Stimulated activated CD8-positive, alpha-beta memory T cell treated with anti-CD3 and anti-CD28 coated beads, Interleukin-7, amount 100 ng/mL, for 24 hours (primary cell): ENCODE measurements around the gene MRPL9.

Experiments used
- DNase-seq: peaks from one replicate; pipeline ENCODE4 v3.0.0-alpha.2; 2020; ENCODE audit warnings: low read depth

MRPL9 gene

DNA sequence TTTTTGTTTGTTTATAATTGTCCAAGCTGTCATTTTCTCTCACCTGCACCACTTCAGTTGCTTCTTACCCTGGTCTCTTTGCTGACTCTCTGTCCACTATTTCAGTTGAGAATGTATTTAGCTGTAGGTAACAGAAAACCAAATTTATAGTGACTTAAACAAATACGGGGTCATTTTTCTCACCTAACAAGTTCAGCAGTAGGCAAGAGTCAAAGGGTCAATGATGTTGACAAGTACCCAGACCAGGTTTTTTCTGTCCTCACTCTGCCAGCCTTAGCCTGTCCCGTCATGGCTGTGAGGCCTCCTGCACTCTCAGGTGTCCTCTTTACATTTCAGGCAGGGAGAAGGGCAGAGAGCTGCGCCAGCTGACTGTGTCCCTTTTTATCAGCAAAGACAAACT, 30.2 kb downstream of the MRPL9 start:
- DNase-seq = no peak

DNA sequence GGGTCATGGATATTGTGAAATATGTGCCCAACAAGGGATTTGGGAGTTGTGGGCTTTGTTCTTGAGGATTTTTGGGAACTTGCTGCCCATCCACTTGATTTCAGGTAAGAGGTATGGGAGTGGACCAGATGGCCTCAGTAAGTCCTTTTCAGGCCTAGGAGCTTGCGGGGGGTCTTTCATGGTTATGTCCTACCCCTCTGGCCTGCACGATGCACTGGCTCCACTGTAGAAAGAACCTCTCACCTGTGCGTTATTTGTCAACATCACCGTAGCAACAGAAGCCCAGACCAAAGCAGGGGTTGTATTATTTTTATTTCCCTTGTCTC, 33.4 kb downstream of the MRPL9 start:
- DNase-seq = no peak

DNA sequence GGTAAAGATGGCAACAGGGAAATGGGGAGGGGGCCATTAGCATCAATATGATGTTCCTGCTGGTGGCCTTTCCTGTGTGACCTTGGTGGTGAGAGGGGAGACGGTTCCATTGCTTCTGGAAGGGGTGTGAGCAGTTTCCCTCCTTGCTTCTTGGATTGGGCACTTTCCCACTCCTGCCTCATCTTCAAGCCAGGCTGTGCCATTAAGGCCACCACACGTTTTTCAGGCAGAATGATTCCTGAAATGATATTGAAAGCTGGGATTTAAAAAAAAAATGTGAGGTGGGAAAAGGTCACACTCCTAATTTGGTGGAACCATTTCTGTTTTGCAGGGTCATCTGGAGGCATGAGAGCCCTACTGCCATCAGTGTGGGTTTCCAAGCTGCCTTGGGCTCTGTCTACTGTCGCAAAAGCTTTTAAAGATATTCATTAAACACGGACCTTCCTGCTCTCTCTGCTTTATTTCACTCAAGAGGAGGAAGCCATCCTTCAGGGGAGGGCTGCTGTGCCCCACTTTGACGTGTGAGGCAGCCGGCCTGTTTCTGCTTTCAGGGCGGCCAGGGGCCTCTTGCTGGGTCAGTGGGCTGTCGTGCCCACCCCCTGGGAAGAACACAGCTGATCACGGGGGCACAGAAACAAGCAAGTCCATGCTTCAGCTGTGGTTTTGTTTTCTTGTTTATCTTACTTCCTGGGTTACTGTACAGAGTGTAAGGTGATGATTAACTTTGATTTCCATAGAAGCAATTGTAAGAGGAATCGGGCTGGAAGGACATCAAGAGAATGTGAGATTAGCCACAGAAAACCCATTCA, 33.9 kb downstream of the MRPL9 start:
- DNase-seq = no peak

DNA sequence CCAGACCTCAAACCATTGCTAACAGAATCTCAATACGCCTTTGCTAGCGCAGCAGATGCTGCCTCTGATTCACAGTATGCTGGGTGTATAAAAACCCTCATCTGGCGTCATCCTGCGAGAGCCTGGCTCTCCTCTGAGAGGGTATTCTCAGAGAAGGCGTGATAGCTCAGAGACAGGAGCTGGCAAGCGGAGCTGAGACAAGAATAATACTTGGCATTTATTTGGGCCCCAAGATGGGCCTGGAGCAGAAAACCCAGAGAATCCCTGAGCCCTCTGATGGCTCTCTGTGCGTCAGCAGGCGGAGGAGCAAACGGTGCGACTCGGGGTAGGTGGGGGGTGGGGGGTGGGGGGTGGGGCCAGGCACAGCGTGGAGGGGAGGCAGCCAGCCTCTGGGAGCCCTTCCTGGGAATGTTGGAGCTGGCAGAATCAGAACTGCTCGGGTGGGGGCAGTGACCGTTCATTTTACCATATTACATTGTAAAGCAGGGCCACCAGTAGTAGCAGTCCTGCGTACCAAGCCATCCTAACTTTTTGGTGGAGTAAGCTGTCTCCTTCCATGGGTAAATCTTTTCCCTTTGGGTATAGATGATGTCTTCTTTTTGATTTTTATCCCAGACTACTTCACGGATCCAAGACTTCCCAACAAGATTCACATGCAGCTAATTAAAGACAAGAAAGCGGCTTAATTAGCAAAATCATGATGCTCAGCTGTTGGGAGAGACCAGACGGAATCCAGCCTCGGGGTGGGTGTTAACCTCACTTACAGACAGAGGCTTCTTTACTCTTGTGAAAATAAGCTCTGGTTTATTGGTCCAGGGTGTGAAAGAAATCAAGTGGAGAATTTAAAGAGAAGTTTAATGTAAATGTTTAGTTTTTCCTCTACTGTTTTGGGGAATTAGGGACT, 34.9 kb downstream of the MRPL9 start:
- DNase-seq = no peak

DNA sequence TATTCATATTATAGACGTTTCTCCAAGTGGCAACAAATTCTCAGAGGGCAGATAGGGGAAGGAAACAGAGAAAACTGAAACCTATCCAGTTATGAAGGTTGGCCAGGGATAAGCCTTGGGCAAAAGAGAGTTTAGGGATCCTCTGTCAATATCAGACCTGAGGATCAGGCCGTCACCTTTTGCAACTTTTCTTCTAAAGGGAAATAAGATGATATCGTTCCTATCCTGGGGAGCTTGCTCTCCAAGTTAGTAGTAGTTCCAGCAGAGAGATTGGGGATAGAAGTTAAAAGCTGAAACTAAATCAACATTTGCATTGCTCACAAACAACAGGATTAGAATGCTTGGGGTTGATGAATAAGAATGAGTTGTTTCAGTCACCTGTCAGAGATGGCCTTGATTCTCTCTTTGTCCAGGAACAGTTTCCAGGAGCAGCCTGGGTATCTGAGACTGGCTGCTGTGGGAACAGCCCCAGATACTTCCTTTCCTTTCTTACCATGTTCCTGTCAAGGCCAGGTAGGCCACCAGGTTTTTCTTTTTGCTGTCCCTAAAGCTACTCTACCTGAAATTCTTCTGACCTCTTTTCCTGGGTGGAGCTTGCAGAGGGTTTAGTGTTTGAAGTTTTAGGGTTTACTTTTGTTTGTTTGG, 39.4 kb downstream of the MRPL9 start:
- no peak for DNase-seq

DNA sequence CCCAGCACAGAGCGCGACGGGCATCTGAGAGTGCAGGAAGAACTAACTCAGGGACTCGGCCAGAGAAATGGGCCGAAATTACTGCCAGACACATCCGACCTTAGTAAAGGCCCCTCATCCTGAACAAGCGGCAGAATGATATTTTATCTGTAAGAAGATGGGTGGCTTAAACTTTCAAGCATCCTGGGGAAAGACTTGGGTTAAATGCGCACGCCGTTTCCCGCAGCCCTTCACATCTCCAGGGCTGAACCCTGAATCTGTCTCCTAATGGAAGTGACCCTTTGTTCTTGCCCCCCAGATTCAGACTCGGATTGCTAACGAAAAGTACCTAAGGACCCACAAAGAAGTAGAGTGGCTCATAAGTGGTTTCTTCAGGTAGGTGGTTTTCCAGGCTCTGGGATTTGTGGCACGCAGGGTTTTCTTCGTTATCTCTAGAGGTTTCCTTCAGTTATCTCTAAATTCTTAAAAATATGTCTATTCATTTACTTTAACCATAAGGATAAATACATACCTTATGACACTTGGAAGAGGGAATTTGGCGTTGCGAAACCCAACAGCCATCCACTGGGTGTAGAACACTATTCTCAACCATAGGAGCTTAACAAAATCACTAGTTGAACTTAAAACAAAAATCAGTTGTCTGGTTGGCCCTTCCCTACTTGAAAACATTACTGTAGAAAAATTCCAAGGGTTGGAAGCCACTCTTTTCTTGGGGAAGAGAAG, 41.3 kb downstream of the MRPL9 start:
- DNase-seq = no peak

DNA sequence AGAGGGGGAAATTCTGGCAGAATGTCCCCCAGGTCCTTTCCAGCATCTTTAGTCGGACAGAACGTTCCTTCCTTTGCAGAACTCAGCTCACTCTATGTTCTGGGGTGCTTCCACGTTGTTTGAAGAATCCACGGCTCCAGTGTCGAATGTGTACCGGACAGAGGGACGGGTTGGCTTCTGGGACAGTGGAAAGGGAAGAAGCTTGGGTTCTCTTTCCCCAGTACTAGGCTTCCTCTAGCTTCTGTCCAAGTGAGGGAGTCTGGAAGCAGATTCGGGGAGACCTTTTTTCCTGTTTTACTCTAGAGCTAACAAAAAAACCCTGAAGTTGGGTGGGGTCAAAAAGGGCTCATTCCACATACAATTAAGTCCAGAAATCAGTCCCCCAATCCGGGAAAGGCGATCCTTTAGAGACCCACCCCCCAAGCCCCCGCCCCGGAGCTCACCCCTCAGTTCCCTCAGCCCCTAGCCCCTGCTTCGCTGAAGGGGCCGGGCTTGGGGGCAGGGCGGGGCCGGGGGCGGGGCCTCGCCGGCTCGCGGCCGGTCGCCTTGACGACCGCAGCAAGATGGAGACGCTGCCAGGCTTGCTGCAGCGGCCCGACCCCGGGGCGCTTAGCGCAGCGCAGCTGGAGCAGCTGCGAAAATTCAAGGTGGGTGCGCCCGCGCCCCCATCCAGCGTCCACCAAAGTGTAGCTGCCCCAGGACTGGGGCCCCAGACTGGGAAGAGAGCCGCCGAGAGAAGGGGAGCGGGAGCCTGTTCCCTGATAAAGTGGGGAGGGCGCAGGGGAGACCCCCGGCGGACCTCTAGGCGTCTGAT, 42.1 kb downstream of the MRPL9 start, which contains the start of gene RIIAD1:
Gene RIIAD1 (plus strand): TSS at position 549 of the 814 bp plus-strand sequence. CDS start 15 bp downstream, at position 564.
- DNase-seq = no peak

DNA sequence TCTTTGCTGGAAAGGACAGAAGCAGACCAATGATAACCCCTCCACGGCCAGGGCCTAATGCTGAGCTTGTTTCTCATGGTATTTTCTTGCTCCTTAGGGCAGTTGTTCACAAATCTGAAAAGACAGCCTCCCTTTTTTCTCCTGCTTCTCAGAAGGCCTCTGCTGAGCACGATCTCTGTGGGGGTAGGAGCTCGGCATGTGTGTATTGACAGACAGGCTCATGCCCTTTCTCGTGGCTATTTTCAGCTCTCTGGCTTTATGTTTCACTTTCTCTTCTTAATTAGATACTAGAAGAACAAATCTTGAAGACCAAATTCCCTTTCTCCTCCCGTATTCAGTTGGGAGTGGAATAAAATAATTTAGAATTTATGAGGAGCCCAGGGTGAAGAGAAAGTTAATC, 42.7 kb downstream of the MRPL9 start:
- DNase-seq = no peak

DNA sequence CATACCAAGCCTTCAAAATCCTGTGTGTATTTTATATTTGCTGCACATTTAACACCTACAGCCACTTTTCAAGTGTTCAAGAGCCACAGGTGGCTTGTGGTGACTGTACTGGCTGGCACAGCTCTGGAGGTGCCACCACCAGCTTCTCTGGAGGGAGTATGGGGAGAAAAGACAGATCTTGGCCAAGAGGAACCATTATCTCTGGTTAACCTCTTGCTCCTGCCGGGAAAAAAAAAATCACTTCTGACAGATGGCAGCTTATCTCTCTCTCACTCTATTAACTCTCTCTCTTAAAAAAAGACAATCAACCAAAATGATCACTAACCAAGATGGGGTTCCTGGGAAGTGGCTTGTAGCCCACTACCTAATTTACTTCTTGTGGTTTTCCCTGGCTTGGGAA, 43.2 kb downstream of the MRPL9 start:
- DNase-seq = no peak

DNA sequence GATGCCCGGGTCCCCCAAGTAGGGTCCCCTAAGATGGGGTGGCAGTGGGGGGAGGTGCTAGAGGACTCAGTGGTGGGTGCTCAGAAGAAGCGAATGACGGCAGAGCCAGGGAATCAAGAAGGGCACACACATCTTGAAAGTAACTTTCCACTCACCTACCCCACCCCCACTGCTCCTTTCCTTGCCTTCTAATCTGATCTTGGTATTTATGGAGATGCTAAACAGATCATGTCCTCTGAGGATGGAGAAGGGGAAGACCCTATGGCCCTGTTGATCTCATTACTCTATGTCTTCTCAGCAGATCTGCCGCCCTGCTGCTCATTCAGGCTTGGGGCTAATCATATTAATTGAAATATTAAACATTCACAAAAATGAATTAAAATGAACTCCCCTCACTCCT, 44.6 kb downstream of the MRPL9 start:
- DNase-seq = no peak

DNA sequence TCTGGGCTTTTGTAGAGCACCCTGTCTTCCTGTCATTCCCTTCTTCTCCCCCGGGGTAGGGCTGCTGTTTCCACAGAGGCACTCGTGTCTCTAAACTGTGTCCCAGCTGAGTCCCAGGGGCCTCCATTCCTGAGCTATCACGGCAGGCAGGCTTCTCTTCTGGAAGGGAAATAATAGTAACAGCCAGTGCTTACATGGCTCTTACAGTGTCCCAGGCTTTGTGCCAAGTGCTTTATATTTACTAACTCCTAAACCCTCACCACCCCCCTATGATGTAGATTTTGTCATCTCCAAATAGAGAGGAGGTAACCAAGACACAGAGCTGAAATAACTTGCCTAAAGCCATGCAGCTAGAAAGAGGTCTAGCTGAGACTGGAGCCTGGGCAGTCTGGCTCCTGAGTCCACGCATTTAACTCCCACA, 45.3 kb downstream of the MRPL9 start:
- DNase-seq = no peak

DNA sequence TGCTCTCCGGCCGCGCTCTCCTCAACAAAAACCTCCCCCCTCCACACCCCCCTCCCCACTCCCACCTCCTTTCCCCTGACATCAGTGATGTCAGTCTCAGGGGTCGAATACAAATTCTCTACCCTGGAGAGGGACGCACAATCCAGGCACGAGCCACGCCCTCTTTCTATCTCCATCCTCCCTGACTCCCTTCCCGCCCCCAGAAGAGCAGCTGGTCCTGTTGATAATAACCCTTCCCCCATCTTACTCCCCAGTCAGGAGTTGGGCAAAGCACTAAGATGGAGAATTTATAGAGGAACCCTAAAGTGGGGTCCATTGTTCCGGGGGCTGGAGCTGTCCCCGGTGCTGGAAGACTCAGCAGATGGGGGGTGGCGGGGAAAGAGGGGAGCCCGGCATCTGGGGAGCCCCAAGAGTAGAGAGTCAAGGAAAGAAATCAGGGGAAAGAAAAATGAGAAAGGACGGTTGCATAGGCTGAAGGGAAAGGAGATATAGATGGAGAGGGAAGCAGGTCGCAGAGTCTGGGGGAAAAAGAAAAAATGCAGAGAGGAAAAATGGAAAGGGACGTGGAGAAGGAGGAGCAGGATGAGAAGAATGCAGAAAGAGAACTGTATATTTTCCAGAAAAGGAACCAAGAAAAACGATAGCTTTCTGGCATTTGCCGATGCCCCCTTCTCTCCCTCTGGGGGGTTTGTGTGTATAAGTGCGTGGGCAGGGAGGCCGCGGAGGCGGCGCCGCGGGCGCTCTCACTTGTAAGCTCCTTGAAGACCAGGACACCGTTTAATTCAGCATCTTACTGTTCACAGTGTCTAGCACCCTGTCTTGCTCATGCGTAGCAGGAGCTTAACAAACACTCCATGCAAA, 46.3 kb downstream of the MRPL9 start, which contains the start of gene CELF3:
Gene CELF3 (minus strand): TSS at position 33 of the 861 bp plus-strand sequence. CDS start 783 bp downstream, outside the sequence.
- DNase-seq = no peak

DNA sequence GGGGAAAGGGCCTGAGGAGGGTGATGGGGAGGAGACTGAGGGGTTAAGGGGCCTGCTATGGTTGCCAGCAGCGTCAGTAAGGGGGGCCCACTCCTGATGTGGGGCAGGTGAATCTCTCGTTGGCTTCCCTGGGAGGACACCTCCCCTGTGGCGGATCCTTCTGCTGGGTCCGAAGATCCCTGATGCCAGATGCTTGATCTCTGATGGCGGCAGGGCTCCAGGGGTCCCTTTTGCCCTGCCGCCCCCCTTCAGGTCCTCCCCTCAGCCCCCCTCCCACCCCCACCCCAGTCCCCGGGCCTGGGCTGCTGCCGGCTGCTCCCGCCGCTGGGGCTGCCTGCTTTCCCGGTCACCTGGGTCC, 46.9 kb downstream of the MRPL9 start:
- DNase-seq = no peak

DNA sequence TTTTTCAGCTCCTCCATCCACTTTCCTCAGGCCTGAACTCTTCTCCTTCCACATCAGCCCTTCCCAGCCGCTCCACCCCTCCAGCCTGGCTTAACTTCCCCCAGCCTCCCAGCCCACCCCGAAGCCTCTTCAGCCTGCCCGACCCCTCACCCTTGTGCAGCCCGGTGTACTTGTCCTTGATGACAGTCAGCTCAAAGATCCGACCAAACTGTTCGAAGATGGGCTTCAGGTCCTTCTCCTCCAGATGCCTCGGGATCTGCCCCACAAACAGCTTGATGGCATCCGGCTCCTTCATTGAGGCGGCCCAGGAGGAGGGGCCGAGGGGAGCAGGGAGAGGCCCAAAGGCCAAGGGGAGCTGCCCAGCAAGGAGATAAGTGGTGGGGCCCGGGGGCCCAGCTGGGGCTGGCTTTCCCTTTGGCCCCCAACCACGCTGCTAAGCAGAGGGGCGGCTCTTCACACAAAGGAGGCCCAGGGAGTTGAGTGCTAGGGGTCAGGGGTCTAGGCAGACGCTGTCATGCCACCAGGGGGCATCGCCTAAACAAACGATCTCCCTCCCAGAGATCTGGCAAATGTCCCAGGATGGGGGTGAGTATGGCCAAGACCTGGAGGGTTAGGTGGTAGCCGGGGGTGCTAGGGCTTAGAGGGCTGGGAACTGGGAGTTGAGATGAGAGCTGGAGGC, 47.4 kb downstream of the MRPL9 start:
- no peak for DNase-seq

DNA sequence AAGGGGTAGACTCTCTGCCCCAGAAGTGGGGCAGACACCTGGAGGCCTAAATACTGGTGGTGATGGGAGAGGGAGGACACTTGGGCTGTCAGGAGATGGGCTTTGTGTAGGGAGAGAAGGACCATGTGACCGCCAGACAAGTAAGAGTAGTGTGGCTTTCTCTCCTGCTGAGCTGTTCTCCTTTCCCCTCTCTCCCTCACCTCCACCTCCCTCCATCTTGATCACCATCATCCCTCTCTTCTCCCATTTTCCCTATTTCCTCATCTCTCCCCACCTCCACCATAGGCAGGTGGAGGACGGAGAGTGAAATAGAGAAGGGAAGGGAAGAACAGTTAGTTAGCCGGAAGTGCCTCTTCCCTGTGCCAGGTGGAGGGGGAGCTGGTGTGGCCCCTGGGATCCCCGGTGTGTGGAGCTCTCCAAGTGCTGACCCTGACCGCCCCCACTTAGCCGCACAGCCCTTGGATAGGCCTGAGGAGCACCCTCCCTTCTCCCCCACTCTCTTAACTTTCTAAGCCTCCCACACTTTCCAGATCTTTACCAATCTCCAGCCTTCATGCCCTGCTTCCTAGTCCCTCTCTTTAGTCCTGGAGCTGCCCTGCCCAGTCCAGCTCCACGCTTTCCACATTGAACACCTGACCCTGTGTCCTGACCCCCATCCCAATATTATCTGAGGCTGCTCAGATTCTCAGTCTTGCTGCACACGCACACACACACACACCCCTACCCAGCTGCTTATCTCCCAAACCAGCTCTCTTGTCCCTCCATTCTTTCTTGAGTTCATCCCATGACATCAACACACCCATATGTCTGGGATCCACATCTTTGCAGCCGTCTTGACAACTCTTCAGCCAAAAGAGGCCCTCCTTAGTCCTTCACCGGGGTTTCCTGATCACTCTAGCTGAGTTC, 48.2 kb downstream of the MRPL9 start:
- no peak for DNase-seq

DNA sequence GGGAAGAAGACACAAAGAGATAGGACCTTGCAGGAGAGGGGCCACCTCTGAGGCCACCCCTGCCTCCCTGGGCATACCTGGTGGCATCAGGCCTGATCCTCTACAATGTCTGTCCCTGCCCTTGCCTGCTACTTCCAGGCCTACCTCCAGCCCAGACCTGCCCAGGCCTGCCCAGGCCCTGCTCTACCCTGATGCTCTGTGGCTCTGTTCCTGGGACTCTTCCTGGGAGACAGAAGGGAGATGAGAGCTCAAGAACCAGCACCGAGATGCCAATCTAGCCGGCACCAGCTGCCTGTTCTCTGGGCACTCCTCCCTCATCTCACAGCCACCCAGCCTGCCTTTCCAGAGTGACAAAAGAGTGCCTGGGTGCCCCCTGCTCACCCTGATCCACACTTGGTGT, 49.4 kb downstream of the MRPL9 start:
- DNase-seq = no peak

DNA sequence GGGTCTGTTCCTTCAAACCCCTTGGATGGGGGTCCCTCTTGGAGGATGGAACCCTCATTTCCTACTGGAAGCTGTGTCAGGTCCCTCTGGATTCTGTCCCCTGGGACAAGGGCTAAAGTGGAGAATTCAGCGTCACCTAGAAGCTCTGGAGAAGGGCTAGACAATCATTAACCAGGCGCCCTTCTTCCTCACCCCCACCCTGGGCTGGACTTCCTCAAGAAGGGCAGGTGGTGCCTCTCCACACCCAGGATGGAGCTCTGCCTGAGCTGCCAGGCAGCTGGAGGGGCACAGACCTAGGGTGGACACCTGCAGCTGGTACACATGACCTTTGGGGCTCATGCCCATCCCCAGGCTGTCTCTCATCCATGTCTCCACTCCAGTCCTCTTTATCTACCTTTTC, 50.3 kb downstream of the MRPL9 start:
- no peak for DNase-seq

DNA sequence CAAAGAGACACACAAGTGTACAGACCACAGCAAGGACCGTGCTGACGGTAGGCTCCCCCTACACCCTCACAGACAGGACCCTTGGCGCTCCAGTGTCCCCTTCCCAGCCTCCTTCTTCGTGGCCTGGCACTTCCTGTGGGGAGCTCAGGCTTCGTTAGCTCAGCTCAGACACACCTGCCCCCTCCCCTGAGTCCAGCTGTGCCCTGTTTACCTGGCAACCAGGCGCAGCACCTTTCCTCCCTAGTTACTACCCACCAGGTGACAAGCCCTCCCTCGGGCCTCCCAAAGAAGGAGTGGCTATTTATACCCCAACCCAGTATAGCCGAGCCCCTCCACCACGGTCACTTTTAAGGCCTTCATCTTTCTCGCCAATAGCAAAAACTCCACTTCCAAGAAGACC, 51.3 kb downstream of the MRPL9 start:
- no peak for DNase-seq
